H1 (cell line): ENCODE data around the gene COL25A1. TPM values are rescaled to one million over a fixed set of nuclear protein-coding genes. Genes with fewer than 3 reads are reported as not detected.

Experiments
- CTCF ChIA-PET: fragments of 300-600 bp; sonication (Branson Sonifier 250); formaldehyde crosslinking; loops from one replicate; lab custom pipeline; 2021; ENCODE audit not compliant: partially characterized antibody; lab: Charles Lee
- POLR2A ChIA-PET: fragments of 300-600 bp; sonication (Branson Sonifier 250); formaldehyde crosslinking; loops from one replicate; lab custom pipeline; 2021; ENCODE audit warnings: inconsistent platforms; ENCODE audit not compliant: partially characterized antibody; lab: Charles Lee
- DNase-seq, 2 experiments: peaks; one replicate each; pipeline versions ENCODE4 v3.0.0 to v3.0.0-alpha.2; 2010 to 2022; ENCODE audit warnings: low spot score in 2 of 2, low read depth in 1 of 2, mixed read lengths in 1 of 2
- FAIRE-seq: peaks from 2 replicates; lab custom pipeline; 2011; peaks lifted over from hg19 to GRCh38; lab: Jason Lieb, UNC
- H2AFZ ChIP-seq: 2 replicates; pipeline ENCODE4 v1.8.1; 2012; ENCODE audit warnings: low read length, inconsistent platforms
- H2AK5ac ChIP-seq: 2 replicates; pipeline ENCODE4 v1.6.1; 2013; ENCODE audit warnings: low read depth, low read length
- H2BK120ac ChIP-seq: replicated peaks from 2 replicates; pipeline ENCODE3; 2013; ENCODE audit warnings: low read depth, low read length, inconsistent platforms
- H2BK12ac ChIP-seq: 2 replicates; pipeline ENCODE4 v1.6.1; 2013; ENCODE audit warnings: low read depth, low read length
- H2BK15ac ChIP-seq: 2 replicates; pipeline ENCODE4 v1.6.1; 2013; ENCODE audit warnings: low read length
- H2BK20ac ChIP-seq: 2 replicates; pipeline ENCODE4 v1.6.1; 2013; ENCODE audit warnings: low read length
- H2BK5ac ChIP-seq: 2 replicates; pipeline ENCODE4 v1.6.1; 2013; ENCODE audit warnings: low read depth, low read length
- H3K14ac ChIP-seq: 2 replicates; pipeline ENCODE4 v1.6.1; 2013; ENCODE audit warnings: inconsistent platforms; ENCODE audit not compliant: insufficient read length
- H3K18ac ChIP-seq: 2 replicates; pipeline ENCODE4 v1.6.1; 2013; ENCODE audit warnings: low read length; ENCODE audit errors: extremely low read depth
- H3K23ac ChIP-seq: 2 replicates; pipeline ENCODE4 v1.6.1; 2013; ENCODE audit warnings: inconsistent platforms; ENCODE audit not compliant: insufficient read length
- H3K23me2 ChIP-seq: 2 replicates; pipeline ENCODE4 v1.6.1; 2013; ENCODE audit warnings: low read depth, low read length
- H3K27ac ChIP-seq: 2 replicates; pipeline ENCODE4 v1.6.1; 2011; ENCODE audit warnings: low read depth, low read length, inconsistent platforms
- H3K27me3 ChIP-seq, 4 experiments: replicated peaks in 1 of 4; 1 replicate in 1 of 4; 2 replicates in 3 of 4; pipeline versions ENCODE4 v1.6.1 to v1.8.1; 2011 to 2013; ENCODE audit warnings: low read length in 3 of 4, mild to moderate bottlenecking in 3 of 4, inconsistent platforms in 2 of 4, mixed read lengths in 2 of 4, moderate library complexity in 1 of 4; ENCODE audit not compliant: control insufficient read depth in 3 of 4, insufficient read depth in 3 of 4; ENCODE audit errors: extremely low read depth in 1 of 4
- H3K36me3 ChIP-seq, 4 experiments: 2 replicates each; pipeline versions ENCODE4 v1.6.1 to v1.8.1; 2011 to 2013; ENCODE audit warnings: mild to moderate bottlenecking in 4 of 4, low read length in 3 of 4, moderate library complexity in 2 of 4, control low read depth in 1 of 4, inconsistent platforms in 1 of 4; ENCODE audit not compliant: insufficient read depth in 4 of 4, control insufficient read depth in 2 of 4
- H3K4ac ChIP-seq: replicated peaks from 2 replicates; pipeline ENCODE3; 2013; ENCODE audit warnings: low read length, low read depth, mixed read lengths, inconsistent platforms; ENCODE audit not compliant: insufficient read length
- H3K4me1 ChIP-seq, 4 experiments: replicated peaks in 1 of 4; 1 replicate in 1 of 4; 2 replicates in 3 of 4; pipeline versions ENCODE4 v1.6.1 to v1.8.1; 2011 to 2013; ENCODE audit warnings: low read length in 3 of 4, inconsistent platforms in 2 of 4, mixed read lengths in 1 of 4; ENCODE audit not compliant: insufficient read depth in 4 of 4, control insufficient read depth in 3 of 4
- H3K4me2 ChIP-seq, 2 experiments: 2 replicates each; pipeline versions ENCODE4 v1.6.1 to v1.8.1; 2011 to 2013; ENCODE audit warnings: low read depth in 2 of 2, low read length in 2 of 2, control low read depth in 1 of 2, inconsistent platforms in 1 of 2, mild to moderate bottlenecking in 1 of 2; ENCODE audit not compliant: insufficient read depth in 1 of 2
- H3K4me3 ChIP-seq, 4 experiments: fragments of 200-600, 300-600 bp in 1 of 4; sonication (generic), shearing (Covaris generic), sonication (Bioruptor Twin) in 1 of 4; 2 replicates each; pipeline versions ENCODE4 v1.5.1 to v1.8.1; 2011 to 2016; ENCODE audit warnings: low read length in 4 of 4, low read depth in 3 of 4, control low read depth in 2 of 4, inconsistent platforms in 2 of 4, mild to moderate bottlenecking in 2 of 4, mixed read lengths in 1 of 4, moderate library complexity in 1 of 4; ENCODE audit not compliant: insufficient read depth in 2 of 4; ENCODE audit errors: extremely low read depth in 1 of 4
- H3K56ac ChIP-seq: replicated peaks from 2 replicates; pipeline ENCODE3; 2013; ENCODE audit warnings: low read depth, mild to moderate bottlenecking, mixed read lengths, low read length, inconsistent platforms; ENCODE audit not compliant: insufficient read length
- H3K79me1 ChIP-seq: 2 replicates; pipeline ENCODE4 v1.6.1; 2013; ENCODE audit warnings: low read depth, low read length, control low read depth
- H3K79me2 ChIP-seq, 2 experiments: 2 replicates each; pipeline versions ENCODE4 v1.6.1 to v1.8.1; 2012 to 2013; ENCODE audit warnings: low read length in 2 of 2, mild to moderate bottlenecking in 2 of 2, inconsistent platforms in 1 of 2; ENCODE audit not compliant: insufficient read depth in 2 of 2, control insufficient read depth in 1 of 2
- H3K9ac ChIP-seq, 4 experiments: replicated peaks in 1 of 4; 1 replicate in 1 of 4; 2 replicates in 3 of 4; pipeline versions ENCODE4 v1.6.1 to v1.8.1; 2011 to 2013; ENCODE audit warnings: low read depth in 3 of 4, low read length in 3 of 4, control low read depth in 2 of 4, mild to moderate bottlenecking in 2 of 4, moderate library complexity in 2 of 4, inconsistent platforms in 1 of 4; ENCODE audit errors: extremely low read depth in 1 of 4
- H3K9me3 ChIP-seq, 2 experiments: 2 replicates each; pipeline versions ENCODE4 v1.6.1 to v1.8.1; 2012 to 2013; ENCODE audit warnings: mild to moderate bottlenecking in 2 of 2, moderate library complexity in 2 of 2, control low read depth in 1 of 2, inconsistent platforms in 1 of 2, low read depth in 1 of 2, low read length in 1 of 2, mixed read lengths in 1 of 2; ENCODE audit not compliant: insufficient read depth in 2 of 2
- H4K20me1 ChIP-seq, 2 experiments: replicated peaks in 1 of 2; 2 replicates each; pipeline versions ENCODE3 to v1.8.1; 2011 to 2013; ENCODE audit warnings: inconsistent platforms in 2 of 2, low read length in 2 of 2, mild to moderate bottlenecking in 1 of 2; ENCODE audit not compliant: insufficient read depth in 2 of 2, control insufficient read depth in 1 of 2
- H4K5ac ChIP-seq: 2 replicates; pipeline ENCODE4 v1.6.1; 2013; ENCODE audit warnings: low read length, low read depth, mixed read lengths, inconsistent platforms; ENCODE audit not compliant: insufficient read length
- H4K8ac ChIP-seq: 2 replicates; pipeline ENCODE4 v1.8.0; 2013; ENCODE audit warnings: mild to moderate bottlenecking, moderate library complexity, low read length, inconsistent platforms; ENCODE audit not compliant: insufficient read depth; ENCODE audit errors: extremely low read depth
- H4K91ac ChIP-seq: replicated peaks from 2 replicates; pipeline ENCODE3; 2013; ENCODE audit warnings: low read length, mixed read lengths, inconsistent platforms; ENCODE audit not compliant: insufficient read length
- BCL11A ChIP-seq, 2 experiments: IDR thresholded peaks; one replicate each; pipeline ENCODE4 v1.6.1; 2011; ENCODE audit warnings: low read depth in 2 of 2, low read length in 2 of 2, mild to moderate bottlenecking in 2 of 2
- SIN3A ChIP-seq, 2 experiments: IDR thresholded peaks in 1 of 2; conservative IDR thresholded peaks in 1 of 2; 2 replicates each; pipeline ENCODE4 v1.6.1; 2011 to 2012; ENCODE audit warnings: low read length in 2 of 2, improper control_type of control experiment in 1 of 2, low read depth in 1 of 2, mild to moderate bottlenecking in 1 of 2
- SIRT6 ChIP-seq: IDR thresholded peaks from one replicate; pipeline ENCODE4 v1.7.1; 2012; ENCODE audit warnings: low read length, inconsistent platforms
- SP2 ChIP-seq: IDR thresholded peaks from 2 replicates; pipeline ENCODE4 v1.6.1; 2012; ENCODE audit warnings: mild to moderate bottlenecking, low read length, inconsistent platforms
- SP4 ChIP-seq: IDR thresholded peaks from 2 replicates; pipeline ENCODE4 v1.6.1; 2012; ENCODE audit warnings: low read length, inconsistent platforms
- TEAD4 ChIP-seq: IDR thresholded peaks from 2 replicates; pipeline ENCODE4 v1.6.1; 2012; ENCODE audit warnings: low read depth, low read length, inconsistent platforms, mixed read lengths
- whole genome bisulfite sequencing, 2 experiments: shearing (Covaris generic) in 1 of 2; methylation state at CpG; one replicate each; pipeline versions ENCODE4 v1.1.6 to v1.1.7; 2013 to 2015; ENCODE audit warnings: low lambda C conversion rate in 2 of 2, mixed read lengths in 2 of 2, inconsistent platforms in 1 of 2, low coverage in 1 of 2, missing lambda C conversion rate in 1 of 2; ENCODE audit not compliant: insufficient replicate concordance in 2 of 2, insufficient coverage in 1 of 2, insufficient read length in 1 of 2; ENCODE audit errors: extremely low coverage in 1 of 2, missing lambda C conversion rate in 1 of 2; 5-methylcytosine and 5-hydroxymethylcytosine counted together
- polyA plus RNA-seq, 7 experiments: library from polyadenylated mRNA; depleted of rRNA in 3 of 7; stranded (reverse) in 5 of 7; unstranded in 2 of 7; fragments of >200 nt in 5 of 7; fragments of 200-250 nt in 2 of 7; gene quantifications; 1 replicate in 5 of 7; 2 replicates in 1 of 7; 4 replicates in 1 of 7; pipeline versions ENCODE4 v1.2.1 to v1.2.3, GENCODE V29; 2011 to 2013; ENCODE audit warnings: missing spikeins in 2 of 7, mixed read lengths in 2 of 7
- total RNA-seq: library from RNA; stranded (reverse); fragmentation: NEBNext Ultra II Directional; extraction: Animal tissue kit (Norgen Biotek cat#: 25700); gene quantifications from 2 replicates; pipeline ENCODE4 v1.2.1, GENCODE V29; 2021

COL25A1 gene
- total and polyA plus RNA-seq, 2 of the 8 experiments (the other 6 are each of a cell fraction or from before 2014, with no cell fraction given), result 1.1 to 8.3 TPM

DNA sequence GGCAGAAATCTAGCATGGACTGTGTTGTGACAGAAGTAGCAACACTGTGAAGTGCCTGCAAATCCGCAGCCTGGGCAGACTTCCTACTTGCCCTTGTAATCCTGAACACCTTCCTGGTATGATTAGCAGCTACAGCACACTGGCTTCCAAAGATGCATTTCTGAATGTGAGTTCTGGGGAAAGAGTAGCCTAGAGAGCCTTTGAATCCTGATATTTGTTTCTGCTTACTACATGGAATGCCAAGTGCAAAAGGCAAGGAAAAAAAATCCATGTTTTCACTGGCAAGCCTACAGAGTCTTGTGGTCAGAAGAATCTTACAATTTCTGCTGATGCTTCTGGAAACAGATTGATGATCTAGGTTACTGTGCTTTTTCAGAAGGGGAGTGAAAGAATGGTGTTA is 223.7 kb downstream of the COL25A1 start:
- ChIA-PET CTCF (no interaction called here), POLR2A (no interaction called here)
- FAIRE-seq, result no peak
- Histone ChIP-seq H3K36me3 (no peaks in the 10 kb centered on the region), H3K23me2 (no peaks in the 10 kb centered on the region), H4K20me1 (no peaks in the 10 kb centered on the region), H3K27ac (no peak overlapping the region), H3K27me3 (no peaks in the 10 kb centered on the region), H2BK20ac (no peak overlapping the region), H4K5ac (no peak overlapping the region), H3K4ac (no peak overlapping the region), H2BK12ac (no peak overlapping the region), H2BK15ac (no peak overlapping the region), H3K23ac (no peak overlapping the region), H4K91ac (no peak overlapping the region), H3K18ac (no peak overlapping the region), H3K4me2 (no peak overlapping the region), H3K79me1 (no peaks in the 10 kb centered on the region), H3K4me3 (no peak overlapping the region), H2AK5ac (no peak overlapping the region), H2AFZ (no peak overlapping the region), H3K9me3 (peaks cover 5 to 13% of the 10 kb centered on the region in 2 experiments; a peak in 2 of 4 replicates), H3K79me2 (no peaks in the 10 kb centered on the region), H3K56ac (no peak overlapping the region), H3K9ac (peak overlapping the region in 1 of 4 experiments; percentile 34; a peak in 1 of 7 replicates), H2BK120ac (no peak overlapping the region), H3K4me1 (no peaks in the 10 kb centered on the region), H3K14ac (no peak overlapping the region), H2BK5ac (no peak overlapping the region), H4K8ac (no peak overlapping the region)
- WGBS, 2 experiments, result 100% methylated on average over 1 of the region's 1 CpG; no CpG with 5 or more reads in 1 of the 2 experiments
- DNase-seq, result no peak
- TF ChIP-seq SP4, result no peak
- no peak for TF ChIP-seq SP2
- no peak for TF ChIP-seq TEAD4
- TF ChIP-seq SIRT6, result no peak
- TF ChIP-seq BCL11A (IDR thresholded peaks at IDR 0.05; ENCODE audit: low read depth in 2 of 2, low read length in 2 of 2), result no peak
- TF ChIP-seq SIN3A (conservative IDR thresholded peaks at IDR 0.05 in 1 of 2, IDR thresholded peaks at IDR 0.05 in 1 of 2; ENCODE audit: low read depth in 1 of 2, low read length in 2 of 2), result no peak
